Cardiac fibroblast (primary cell): ENCODE measurements around the gene ARHGEF4.

Experiments
- DNase-seq, 2 donors: peaks; one replicate each; pipeline versions ENCODE4 v3.0.0 to v3.0.0-alpha.2; 2010; ENCODE audit warnings: low read depth in 2 of 2
- H3K4me3 ChIP-seq, 2 donors: replicated peaks in 1 of 2; 1 replicate in 1 of 2; 2 replicates in 1 of 2; pipeline ENCODE4 v1.5.1; 2011; ENCODE audit warnings: low read depth in 2 of 2, low read length in 2 of 2, mild to moderate bottlenecking in 2 of 2, moderate library complexity in 1 of 2
- TF ChIP-seq, protein P1 (sequence below): IDR thresholded peaks from one replicate; pipeline ENCODE4 v1.5.1; 2011; ENCODE audit warnings: low read depth, mild to moderate bottlenecking, low read length, inconsistent platforms

Gene ARHGEF4

DNA sequence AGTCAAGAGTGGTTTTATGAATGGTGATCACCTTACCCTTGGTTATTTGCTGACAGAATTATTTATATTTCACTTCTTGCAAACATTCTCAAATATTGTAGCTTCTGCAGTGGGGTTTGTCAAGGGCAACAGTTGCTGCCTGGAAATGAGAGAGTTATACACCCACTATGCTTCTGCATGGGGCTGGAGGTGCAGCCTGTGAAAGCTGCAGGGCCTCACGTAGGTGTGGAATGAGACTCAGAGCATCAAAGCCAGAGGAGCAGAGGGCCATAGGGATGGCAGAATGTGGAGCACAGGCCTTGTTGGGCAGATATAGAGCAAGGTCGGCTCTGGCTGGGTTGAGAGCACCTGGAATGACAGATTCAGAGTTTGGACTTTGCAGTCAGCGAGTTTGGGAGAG is 128.2 kb downstream of the ARHGEF4 start:
- no peak overlapping the region for H3K4me3 ChIP-seq
- TF ChIP-seq, protein P1, sequence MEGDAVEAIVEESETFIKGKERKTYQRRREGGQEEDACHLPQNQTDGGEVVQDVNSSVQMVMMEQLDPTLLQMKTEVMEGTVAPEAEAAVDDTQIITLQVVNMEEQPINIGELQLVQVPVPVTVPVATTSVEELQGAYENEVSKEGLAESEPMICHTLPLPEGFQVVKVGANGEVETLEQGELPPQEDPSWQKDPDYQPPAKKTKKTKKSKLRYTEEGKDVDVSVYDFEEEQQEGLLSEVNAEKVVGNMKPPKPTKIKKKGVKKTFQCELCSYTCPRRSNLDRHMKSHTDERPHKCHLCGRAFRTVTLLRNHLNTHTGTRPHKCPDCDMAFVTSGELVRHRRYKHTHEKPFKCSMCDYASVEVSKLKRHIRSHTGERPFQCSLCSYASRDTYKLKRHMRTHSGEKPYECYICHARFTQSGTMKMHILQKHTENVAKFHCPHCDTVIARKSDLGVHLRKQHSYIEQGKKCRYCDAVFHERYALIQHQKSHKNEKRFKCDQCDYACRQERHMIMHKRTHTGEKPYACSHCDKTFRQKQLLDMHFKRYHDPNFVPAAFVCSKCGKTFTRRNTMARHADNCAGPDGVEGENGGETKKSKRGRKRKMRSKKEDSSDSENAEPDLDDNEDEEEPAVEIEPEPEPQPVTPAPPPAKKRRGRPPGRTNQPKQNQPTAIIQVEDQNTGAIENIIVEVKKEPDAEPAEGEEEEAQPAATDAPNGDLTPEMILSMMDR, result no peak
- no peak for DNase-seq

DNA sequence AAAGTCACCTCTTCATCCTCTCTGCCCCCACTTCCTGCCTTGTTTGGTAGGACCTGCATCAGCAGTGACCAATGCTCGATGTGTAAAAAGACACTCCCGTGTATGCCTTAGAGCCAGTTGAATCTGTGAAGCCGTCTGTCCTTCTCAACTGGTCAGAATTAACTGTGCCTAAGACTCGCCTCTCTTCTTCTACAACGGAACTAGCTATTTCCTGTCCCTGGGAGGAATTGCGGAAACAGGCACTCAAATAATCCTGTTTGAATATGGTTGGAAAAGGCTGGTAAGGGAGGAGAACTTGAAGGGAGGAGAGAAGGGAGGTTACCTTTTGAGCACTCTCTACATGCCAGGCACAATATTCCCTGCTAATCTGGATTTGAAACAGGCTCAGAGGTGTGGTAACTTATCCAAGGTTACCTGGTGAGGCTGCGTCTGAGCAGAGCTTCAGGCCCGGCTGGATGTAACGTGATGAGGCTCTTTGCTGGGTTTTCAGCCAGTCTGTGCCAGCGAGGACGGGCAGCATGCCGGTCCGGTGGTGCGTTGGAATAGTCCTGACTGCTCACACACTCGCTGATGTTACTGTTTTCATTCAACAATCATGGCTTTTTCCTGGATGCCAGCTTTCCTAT is 129.5 kb downstream of the ARHGEF4 start:
- TF ChIP-seq, protein P1, result no peak
- no peak for DNase-seq
- H3K4me3 ChIP-seq, result no peak overlapping the region

DNA sequence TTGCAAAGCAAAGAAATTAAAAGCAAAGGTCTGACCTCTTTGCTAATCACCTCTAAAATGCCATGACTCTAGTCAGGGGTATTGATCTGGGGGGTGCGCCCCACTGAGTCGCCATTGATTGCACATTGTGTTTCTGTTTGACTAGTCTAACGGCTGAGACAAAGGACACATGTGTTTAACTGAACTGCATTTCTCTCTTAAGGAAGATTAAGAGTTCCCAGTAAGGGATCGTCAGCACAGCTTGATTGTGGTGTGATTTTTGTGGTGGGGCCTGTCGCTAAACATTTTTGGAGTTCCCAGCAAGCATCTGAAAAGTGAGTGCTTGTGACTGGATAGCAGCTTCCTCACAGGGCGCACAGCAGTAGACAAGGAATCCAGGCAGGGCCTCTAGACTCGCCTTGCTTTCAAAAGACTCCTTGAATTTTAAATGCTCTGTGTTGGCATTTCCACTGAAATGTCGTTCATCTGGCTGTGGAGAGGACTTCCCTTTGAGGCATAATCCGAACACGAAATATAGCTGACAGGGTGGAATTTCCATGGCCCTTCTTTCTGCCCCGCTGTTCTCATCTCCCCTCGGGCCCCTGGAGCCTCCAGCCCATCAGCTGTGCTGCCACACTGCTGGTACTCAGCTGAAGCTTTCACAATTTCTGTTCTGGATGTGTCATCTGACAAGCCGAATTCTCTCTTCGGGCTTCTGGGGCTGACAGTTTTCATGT is 130.2 kb downstream of the ARHGEF4 start:
- no peak for DNase-seq
- H3K4me3 ChIP-seq, result no peak overlapping the region
- TF ChIP-seq, protein P1, result no peak

DNA sequence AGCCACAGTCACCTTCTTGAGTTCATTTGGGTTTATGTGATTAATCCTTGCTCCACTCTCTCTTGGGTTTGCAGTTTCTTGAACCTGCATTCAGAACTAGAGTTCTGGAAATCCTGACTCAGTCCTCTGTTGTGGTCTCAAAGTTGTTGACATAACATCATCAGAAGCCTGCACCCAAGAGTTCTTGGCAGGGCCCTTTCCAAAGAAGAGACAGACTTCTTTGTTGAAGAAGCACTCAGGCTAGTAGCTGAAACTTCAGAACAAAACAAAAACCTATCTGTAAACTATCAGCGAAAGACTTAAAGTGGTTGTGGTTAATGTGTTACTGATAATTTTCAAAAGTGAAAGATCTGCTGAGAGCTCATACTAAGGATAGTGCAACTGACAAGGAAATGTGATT is 135.7 kb downstream of the ARHGEF4 start:
- H3K4me3 ChIP-seq, result no peak overlapping the region
- TF ChIP-seq, protein P1, result no peak
- no peak for DNase-seq

DNA sequence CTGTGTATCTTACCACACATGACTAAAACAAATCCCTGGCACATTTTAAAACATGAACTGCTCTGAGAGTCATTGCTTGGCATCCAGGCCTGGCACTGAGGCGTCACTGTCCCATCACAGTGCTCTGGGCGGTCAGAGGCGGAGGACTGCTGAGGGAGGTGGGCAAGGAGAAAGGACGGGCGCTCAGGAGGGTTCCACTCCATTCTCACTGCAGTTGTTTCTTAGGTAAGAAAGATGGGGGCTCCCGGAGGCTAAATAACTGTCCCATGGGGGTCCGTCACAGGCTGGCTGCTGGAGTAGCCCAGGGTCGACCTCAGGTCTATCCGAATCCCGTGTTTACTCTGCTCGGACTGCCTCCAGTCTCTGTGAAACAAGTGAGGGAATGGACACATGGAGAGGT is 139.0 kb downstream of the ARHGEF4 start:
- H3K4me3 ChIP-seq, result no peak overlapping the region
- TF ChIP-seq, protein P1, result no peak
- DNase-seq, result no peak

DNA sequence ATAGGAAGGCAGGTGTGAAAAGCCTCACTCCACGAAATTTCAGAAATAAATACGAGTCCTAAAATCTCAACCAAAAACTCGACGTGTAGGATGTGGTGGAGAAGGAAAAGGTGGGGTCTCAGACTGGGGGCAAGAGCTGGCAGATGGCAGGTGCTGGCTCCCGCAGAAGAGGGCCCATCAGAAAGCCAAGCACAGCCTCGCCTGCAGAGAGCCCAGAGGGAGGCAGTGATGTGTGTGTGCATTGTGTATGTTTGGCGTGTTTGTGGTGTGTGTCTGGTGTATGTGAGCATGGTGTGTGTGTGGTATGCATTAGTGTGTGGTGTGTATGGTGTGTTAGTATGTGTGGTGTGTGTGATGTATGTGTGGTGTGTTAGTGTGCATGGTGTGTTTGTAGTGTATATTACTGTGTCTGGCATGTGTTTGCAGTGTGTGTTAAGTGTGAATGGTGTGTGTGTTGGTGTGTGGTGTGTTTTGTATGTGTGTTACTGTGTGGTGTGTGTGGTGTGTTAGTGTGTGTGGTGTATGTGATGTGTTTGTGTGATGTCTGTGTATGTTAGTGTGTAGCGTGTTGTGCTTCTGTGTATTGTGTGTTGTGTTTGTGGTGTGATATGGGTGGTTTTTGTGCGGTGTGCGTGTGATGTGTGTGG is 140.0 kb downstream of the ARHGEF4 start:
- TF ChIP-seq, protein P1, result no peak
- DNase-seq, result no peak

More for the DNA sequence above, 140.0 kb downstream of the ARHGEF4 start:
- H3K4me3 ChIP-seq, result no peak overlapping the region
